ENCODE measurements around the gene PWWP2B. TPM values are rescaled to one million over a fixed set of nuclear protein-coding genes. Genes with fewer than 3 reads are reported as not detected.

Gene PWWP2B
- total and polyA plus RNA-seq, 9 of the 15 experiments (the other 6 are each of a cell fraction or from before 2014, with no cell fraction given), result 0.07 to 9.2 (median 1.6) TPM; not detected in 1

DNA sequence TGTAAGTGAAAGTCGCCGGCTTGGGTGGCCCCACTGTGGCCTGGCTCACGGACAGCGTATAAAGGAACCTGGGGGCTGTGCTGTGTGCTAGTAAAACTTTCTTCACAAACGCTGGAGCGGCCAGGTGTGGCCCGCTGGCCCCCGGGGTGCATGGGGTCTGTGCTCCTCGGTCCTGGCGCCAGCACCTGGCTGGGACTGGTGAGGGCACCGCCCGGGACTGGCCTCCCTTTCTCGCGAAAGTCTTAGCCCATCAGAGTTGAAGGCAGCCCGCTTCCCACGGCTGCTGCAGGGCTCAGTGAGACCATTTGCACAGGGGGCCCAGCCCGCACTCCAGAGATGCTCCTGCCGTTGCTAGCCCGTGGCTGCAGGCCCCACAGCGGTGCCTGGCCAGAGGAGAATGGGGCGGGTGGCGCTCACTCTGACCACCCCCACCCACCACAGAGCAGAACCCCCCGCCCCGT lies 5.8 kb downstream of the PWWP2B start (continued):
- TF ChIP-seq MAZ (CRISPR knock-in tag; conservative IDR thresholded peaks at IDR 0.05 in 1 of 2, IDR thresholded peaks at IDR 0.05 in 1 of 2) (no peak), KAT8 (IDR thresholded peaks at IDR 0.05; ENCODE audit: low read depth) (no peak), SMAD1 (IDR thresholded peaks at IDR 0.05; ENCODE audit: low read depth, low read length, partially characterized antibody) (no peak), CEBPZ (IDR thresholded peaks at IDR 0.05; ENCODE audit: borderline replicate concordance, low read depth, low read length) (no peak), TCF7 (IDR thresholded peaks at IDR 0.05; ENCODE audit: borderline replicate concordance) (no peak), SMAD3 (CRISPR knock-in tag; conservative IDR thresholded peaks at IDR 0.05) (no peak)
- TF ChIP-seq, protein P1, sequence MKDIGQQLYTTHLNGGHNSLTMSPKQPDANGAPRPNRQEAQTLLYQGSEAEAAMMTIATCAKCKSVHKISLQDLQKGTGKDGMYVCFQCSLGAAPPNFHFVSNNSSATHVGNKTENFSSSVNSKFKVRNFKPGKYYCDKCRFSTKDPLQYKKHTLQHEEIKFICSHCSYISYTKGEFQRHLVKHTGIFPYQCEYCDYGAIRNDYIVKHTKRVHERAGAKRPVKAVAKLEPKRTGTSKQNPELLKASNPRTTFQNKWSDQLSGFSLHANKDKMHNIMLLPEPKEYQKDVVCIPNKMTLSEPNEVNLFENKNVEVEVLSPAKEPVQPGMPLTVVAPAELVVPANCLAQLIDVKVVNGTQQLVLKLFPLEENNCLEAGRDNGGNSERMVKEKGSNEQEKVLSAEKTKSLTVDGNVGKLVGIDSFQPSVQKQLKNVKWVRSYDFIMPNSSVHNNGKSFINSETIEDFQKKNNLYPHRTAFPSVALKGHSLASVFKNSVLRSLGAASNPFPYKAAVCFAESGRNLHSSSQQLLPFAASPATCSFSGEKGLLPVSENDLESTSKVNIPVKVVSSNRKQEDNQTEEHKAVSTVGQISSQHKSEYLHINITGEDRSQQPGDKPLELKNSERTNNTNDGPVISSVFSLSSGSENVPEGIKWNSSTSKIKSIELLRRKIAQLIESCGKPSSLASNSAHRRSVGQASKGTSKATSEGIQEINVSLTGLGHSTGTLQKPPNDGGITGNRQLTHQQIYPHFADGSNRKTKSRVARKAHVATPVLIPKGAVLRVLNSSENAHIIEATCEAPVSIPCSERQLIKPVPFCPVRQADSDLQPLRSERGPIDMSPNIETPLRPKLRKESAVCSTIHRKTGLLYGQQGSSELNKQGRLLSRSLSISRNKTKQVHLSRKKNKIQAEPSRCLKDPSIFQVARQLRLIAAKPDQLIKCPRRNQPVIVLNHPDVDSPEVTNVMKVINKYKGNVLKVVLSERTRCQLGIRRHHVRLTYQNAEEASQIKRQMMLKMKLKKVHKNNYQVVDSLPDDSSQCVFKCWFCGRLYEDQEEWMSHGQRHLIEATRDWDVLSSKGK (CRISPR knock-in tag; IDR thresholded peaks at IDR 0.05), result no peak
- TF ChIP-seq, protein P2, sequence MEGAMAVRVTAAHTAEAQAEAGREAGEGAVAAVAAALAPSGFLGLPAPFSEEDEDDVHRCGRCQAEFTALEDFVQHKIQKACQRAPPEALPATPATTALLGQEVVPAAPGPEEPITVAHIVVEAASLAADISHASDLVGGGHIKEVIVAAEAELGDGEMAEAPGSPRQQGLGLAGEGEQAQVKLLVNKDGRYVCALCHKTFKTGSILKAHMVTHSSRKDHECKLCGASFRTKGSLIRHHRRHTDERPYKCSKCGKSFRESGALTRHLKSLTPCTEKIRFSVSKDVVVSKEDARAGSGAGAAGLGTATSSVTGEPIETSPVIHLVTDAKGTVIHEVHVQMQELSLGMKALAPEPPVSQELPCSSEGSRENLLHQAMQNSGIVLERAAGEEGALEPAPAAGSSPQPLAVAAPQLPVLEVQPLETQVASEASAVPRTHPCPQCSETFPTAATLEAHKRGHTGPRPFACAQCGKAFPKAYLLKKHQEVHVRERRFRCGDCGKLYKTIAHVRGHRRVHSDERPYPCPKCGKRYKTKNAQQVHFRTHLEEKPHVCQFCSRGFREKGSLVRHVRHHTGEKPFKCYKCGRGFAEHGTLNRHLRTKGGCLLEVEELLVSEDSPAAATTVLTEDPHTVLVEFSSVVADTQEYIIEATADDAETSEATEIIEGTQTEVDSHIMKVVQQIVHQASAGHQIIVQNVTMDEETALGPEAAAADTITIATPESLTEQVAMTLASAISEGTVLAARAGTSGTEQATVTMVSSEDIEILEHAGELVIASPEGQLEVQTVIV (CRISPR knock-in tag; IDR thresholded peaks at IDR 0.05; ENCODE audit: borderline replicate concordance), result no peak

All from K562 (cell line).